Spleen (tissue), 7 donors: ENCODE measurements around the gene TRMT2A.

Source experiments
- POLR2A ChIP-seq, 3 donors: fragments of 450-650 bp; IDR thresholded peaks; one replicate each; pipeline ENCODE4 v1.5.1; 2017; ENCODE audit warnings: antibody characterized with exemption in 3 of 3, mild to moderate bottlenecking in 1 of 3
- TF ChIP-seq, protein P1 (sequence below), 11 experiments: fragments of 200-600 bp in 7 of 11; fragments of 450-650 bp in 4 of 11; sonication (generic) in 4 of 11; IDR thresholded peaks in 8 of 11; conservative IDR thresholded peaks in 3 of 11; 1 replicate in 7 of 11; 2 replicates in 4 of 11; pipeline versions ENCODE4 v1.4.0 to v1.8.0; 2016 to 2021; ENCODE audit warnings: antibody characterized with exemption in 11 of 11, inconsistent platforms in 4 of 11, mild to moderate bottlenecking in 1 of 11
- donor health status: DM: no; HTN: no; CAD: no; lungs with moderate emphysema.
- donor health status: DM: no; HTN: no; CAD: no.
- donor health status: DM: no; HTN: no; CAD: no.

DNA sequence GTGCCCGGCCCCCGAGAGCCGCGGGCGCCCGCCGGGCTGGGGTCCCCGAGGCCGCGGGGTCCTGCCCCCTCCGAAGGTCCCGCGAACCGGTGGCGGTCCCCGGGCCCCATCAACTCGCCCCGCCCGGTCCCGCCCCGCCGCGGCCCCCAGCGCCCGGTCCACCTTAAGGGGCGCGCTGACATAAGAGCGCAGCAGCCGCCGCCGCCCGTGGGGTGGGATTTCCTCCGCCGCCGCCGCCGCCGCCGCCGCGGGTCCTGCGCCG lies 14.5 kb upstream of the TRMT2A start, which contains the start of gene ZDHHC8:
- TF ChIP-seq, protein P1, sequence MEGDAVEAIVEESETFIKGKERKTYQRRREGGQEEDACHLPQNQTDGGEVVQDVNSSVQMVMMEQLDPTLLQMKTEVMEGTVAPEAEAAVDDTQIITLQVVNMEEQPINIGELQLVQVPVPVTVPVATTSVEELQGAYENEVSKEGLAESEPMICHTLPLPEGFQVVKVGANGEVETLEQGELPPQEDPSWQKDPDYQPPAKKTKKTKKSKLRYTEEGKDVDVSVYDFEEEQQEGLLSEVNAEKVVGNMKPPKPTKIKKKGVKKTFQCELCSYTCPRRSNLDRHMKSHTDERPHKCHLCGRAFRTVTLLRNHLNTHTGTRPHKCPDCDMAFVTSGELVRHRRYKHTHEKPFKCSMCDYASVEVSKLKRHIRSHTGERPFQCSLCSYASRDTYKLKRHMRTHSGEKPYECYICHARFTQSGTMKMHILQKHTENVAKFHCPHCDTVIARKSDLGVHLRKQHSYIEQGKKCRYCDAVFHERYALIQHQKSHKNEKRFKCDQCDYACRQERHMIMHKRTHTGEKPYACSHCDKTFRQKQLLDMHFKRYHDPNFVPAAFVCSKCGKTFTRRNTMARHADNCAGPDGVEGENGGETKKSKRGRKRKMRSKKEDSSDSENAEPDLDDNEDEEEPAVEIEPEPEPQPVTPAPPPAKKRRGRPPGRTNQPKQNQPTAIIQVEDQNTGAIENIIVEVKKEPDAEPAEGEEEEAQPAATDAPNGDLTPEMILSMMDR (IDR thresholded peaks at IDR 0.05 in 8 of 11, conservative IDR thresholded peaks at IDR 0.05 in 3 of 11) = no peak
- no peak for TF ChIP-seq POLR2A (IDR thresholded peaks at IDR 0.05)
